Esophagus squamous epithelium (tissue), 4 donors: ENCODE data around the gene CLIC6.

Source experiments
- CTCF ChIP-seq, 6 experiments: fragments of 450-650 bp in 4 of 6; fragments of 200-600 bp in 2 of 6; sonication (generic) in 2 of 6; IDR thresholded peaks; one replicate each; pipeline ENCODE4 v1.5.1; 2016 to 2019; ENCODE audit warnings: antibody characterized with exemption in 6 of 6, mild to moderate bottlenecking in 4 of 6, moderate library complexity in 4 of 6
- POLR2A ChIP-seq, 4 donors: fragments of 450-650 bp; IDR thresholded peaks; one replicate each; pipeline ENCODE4 v1.6.1; 2017; ENCODE audit warnings: antibody characterized with exemption in 4 of 4, mild to moderate bottlenecking in 4 of 4, moderate library complexity in 3 of 4

GRCh38 chr21:34743831-34744230 lies 75.0 kb downstream of the CLIC6 start:
- TF ChIP-seq POLR2A (IDR thresholded peaks at IDR 0.05) = no peak
- no peak for TF ChIP-seq CTCF (IDR thresholded peaks at IDR 0.05)
